Esophagus (tissue), 2 donors: ENCODE measurements around the gene C10orf67. TPM values are rescaled to one million over a fixed set of nuclear protein-coding genes. Genes with fewer than 3 reads are reported as not detected.
"Not testable (repeated sequence)": the region's sequence is repeated elsewhere in the genome, so short reads cannot be mapped to it uniquely, and the experiment has no call there.

Source experiments
- H3K27ac ChIP-seq, 2 donors: one replicate each; pipeline ENCODE4 v1.5.1; 2013; ENCODE audit warnings: low read depth in 2 of 2, mild to moderate bottlenecking in 2 of 2, inconsistent platforms in 1 of 2, low read length in 1 of 2, moderate library complexity in 1 of 2
- H3K27me3 ChIP-seq, 2 donors: one replicate each; pipeline ENCODE4 v1.6.1; 2013; ENCODE audit warnings: low read length in 2 of 2, control low read depth in 1 of 2, mild to moderate bottlenecking in 1 of 2; ENCODE audit not compliant: insufficient read depth in 2 of 2, control insufficient read depth in 1 of 2
- H3K36me3 ChIP-seq, 2 donors: one replicate each; pipeline ENCODE4 v1.6.1; 2013; ENCODE audit warnings: low read length in 1 of 2; ENCODE audit not compliant: control insufficient read depth in 2 of 2, insufficient read depth in 2 of 2
- H3K4me1 ChIP-seq, 2 donors: one replicate each; pipeline ENCODE4 v1.6.1; 2013; ENCODE audit warnings: low read length in 1 of 2; ENCODE audit not compliant: control insufficient read depth in 2 of 2, insufficient read depth in 2 of 2
- H3K4me3 ChIP-seq, 2 donors: one replicate each; pipeline ENCODE4 v1.5.1; 2013; ENCODE audit warnings: low read length in 2 of 2, mild to moderate bottlenecking in 2 of 2, low read depth in 1 of 2, moderate library complexity in 1 of 2
- H3K9me3 ChIP-seq, 2 donors: one replicate each; pipeline ENCODE4 v1.6.1; 2013; ENCODE audit warnings: mild to moderate bottlenecking in 2 of 2, low read depth in 1 of 2, low read length in 1 of 2, moderate library complexity in 1 of 2; ENCODE audit not compliant: control insufficient read depth in 2 of 2, insufficient read depth in 1 of 2
- WGBS, 2 donors: extraction: QIAGEN DNeasy Blood & Tissue Kit; methylation state at CpG; one replicate each; pipeline ENCODE4 v1.1.7; 2013; 5-methylcytosine and 5-hydroxymethylcytosine counted together
- polyA plus RNA-seq, 2 donors: library from polyadenylated mRNA; stranded (reverse); fragments of 200-250 nt; gene quantifications; one replicate each; pipeline ENCODE4 v1.2.3, GENCODE V29; 2013
- donor health status: healthy with polysubstance abuse.
- donor health status: Bipolar disorder and iron deficiency.

Gene C10orf67
- polyA plus RNA-seq, 2 donors = 0.04 to 0.08 TPM

DNA sequence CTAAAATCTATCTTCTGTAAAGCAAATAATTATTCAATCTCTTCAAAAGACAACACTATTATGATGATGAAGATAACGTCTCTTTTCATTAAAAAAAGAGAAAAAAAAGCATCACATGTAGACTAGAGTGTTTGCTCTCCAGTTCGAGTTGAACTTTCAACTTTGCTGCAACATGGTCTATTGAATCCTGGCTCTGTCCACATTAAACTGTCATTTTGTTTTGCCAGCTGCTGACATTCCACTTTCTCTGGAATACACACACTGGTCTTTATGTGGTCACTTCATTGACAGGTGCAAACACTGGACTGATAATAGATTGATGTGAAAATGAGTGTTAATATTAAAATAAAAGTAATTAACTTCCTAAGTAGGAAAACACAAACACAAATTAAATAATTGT, 90.8 kb downstream of the C10orf67 start:
- Histone ChIP-seq H3K27me3 (no peaks in the 10 kb centered on the region), H3K36me3 (no peaks in the 10 kb centered on the region), H3K9me3 (no peaks in the 10 kb centered on the region), H3K4me3 (no peak overlapping the region), H3K27ac (no peak overlapping the region), H3K4me1 (no peaks in the 10 kb centered on the region)
- 17 to 30% methylated on average over 2 of the region's 2 CpGs for WGBS, 2 donors

DNA sequence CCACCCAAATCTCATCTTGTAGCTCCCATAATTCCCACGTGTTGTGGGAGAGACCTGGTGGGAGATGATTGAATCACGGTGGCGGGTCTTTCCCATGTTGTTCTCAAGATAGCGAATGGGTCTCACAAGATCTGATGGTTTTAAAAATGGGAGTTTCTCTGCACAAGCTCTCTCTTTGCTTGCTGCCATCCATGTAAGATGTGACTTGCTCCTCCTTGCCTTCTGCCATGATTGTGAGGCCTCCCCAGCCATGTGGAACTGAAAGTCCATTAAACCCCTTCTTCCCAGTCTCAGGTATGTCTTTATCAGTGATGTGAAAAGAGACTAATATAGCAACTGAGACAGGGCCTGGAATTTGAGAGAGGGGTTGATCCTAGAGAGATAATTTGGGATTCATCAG, 91.7 kb downstream of the C10orf67 start:
- H3K36me3 ChIP-seq, H3K4me3 ChIP-seq, H3K9me3 ChIP-seq, H3K27me3 ChIP-seq, H3K27ac ChIP-seq, H3K4me1 ChIP-seq: not testable (repeated sequence)
- WGBS, 2 donors = 91 to 97% methylated on average over 4 of the region's 4 CpGs

GRCh38 chr10:23241779-23242178, 102.8 kb downstream of the C10orf67 start:
- WGBS, 2 donors = 79 to 83% methylated on average over 1 of the region's 1 CpG
- not testable (repeated sequence) for H3K4me1 ChIP-seq, H3K27ac ChIP-seq, H3K36me3 ChIP-seq, H3K9me3 ChIP-seq, H3K4me3 ChIP-seq, H3K27me3 ChIP-seq

GRCh38 chr10:23238015-23238414, 106.6 kb downstream of the C10orf67 start:
- Histone ChIP-seq H3K9me3 (no peaks in the 10 kb centered on the region), H3K36me3 (no peaks in the 10 kb centered on the region), H3K4me1 (no peaks in the 10 kb centered on the region), H3K27me3 (no peaks in the 10 kb centered on the region), H3K4me3 (no peak overlapping the region), H3K27ac (no peak overlapping the region)
- 45 to 55% methylated on average over 3 of the region's 3 CpGs for WGBS, 2 donors

- no peaks in the 10 kb centered on the region for H3K27me3 ChIP-seq
- no peaks in the 10 kb centered on the region for H3K9me3 ChIP-seq
- no peaks in the 10 kb centered on the region for H3K36me3 ChIP-seq
- H3K27ac ChIP-seq = no peak overlapping the region
- H3K4me3 ChIP-seq = no peak overlapping the region
- no peaks in the 10 kb centered on the region for H3K4me1 ChIP-seq
- WGBS, 2 donors = 73 to 82% methylated on average over 1 of the region's 1 CpG
These were observed 114.0 kb downstream of the C10orf67 start for GRCh38 chr10:23230582-23230981.

DNA sequence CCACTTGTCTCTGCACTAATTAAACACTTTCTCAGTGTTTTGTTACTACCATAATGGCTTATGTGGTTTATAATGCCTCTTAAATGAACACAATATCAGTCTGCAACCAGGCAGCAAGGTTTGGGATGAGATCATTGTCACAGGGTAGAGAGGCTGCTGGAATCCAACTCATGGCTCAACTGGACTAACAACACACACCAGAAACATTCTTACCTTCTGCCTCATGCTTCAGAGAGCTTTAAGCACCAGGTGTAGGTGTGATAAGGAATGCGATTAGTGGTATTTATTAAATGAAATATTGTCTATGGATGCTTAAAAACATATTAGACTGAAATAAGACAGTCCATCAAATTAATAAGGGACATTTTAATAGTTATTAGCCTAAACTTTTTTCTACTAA, 127.1 kb downstream of the C10orf67 start:
- Histone ChIP-seq H3K36me3 (no peaks in the 10 kb centered on the region), H3K27ac (no peak overlapping the region), H3K4me3 (no peak overlapping the region), H3K4me1 (no peaks in the 10 kb centered on the region), H3K27me3 (no peaks in the 10 kb centered on the region), H3K9me3 (no peaks in the 10 kb centered on the region)
- WGBS, 2 donors = 78 to 90% methylated on average over 1 of the region's 1 CpG

GRCh38 chr10:23205972-23206642, 138.5 kb downstream of the C10orf67 start:
- H3K27me3 ChIP-seq = peaks cover 4 to 13% of the 10 kb centered on the region in 2 donors
- H3K4me1 ChIP-seq = no peaks in the 10 kb centered on the region

DNA sequence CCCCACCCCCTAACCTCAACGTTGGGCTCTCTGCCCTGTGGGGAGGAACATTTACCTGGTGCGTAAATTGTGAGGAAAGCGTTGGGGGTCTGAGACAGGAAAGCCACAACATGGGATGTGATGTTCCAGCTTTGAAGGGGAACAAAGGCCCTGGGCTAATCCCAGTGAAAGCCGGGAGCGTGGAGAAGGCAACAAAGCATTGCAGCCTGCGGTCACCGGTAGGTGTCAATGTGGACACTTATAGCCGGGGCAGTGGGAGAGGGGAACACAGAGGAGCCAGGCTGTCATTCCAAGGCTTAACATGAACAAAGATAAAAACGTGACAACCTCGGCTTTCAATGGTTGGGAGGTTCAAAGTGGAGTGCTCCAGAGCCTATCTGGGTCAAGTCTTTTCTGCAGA, 139.8 kb downstream of the C10orf67 start:
- H3K4me3 ChIP-seq = no peak overlapping the region
- no peaks in the 10 kb centered on the region for H3K9me3 ChIP-seq
- H3K36me3 ChIP-seq = no peaks in the 10 kb centered on the region
- WGBS, 2 donors = 5 to 21% methylated on average over 10 of the region's 10 CpGs
- no peak overlapping the region for H3K27ac ChIP-seq
- peaks cover 4 to 22% of the 10 kb centered on the region in 2 donors for H3K27me3 ChIP-seq
- no peaks in the 10 kb centered on the region for H3K4me1 ChIP-seq

More at GRCh38 chr10:23205972-23206642, 138.5 kb downstream of the C10orf67 start:
- H3K27ac ChIP-seq = no peak overlapping the region
- WGBS, 2 donors = 29 to 41% methylated on average over 3 of the region's 3 CpGs
- H3K4me3 ChIP-seq = no peak overlapping the region
- H3K36me3 ChIP-seq = no peaks in the 10 kb centered on the region
- H3K9me3 ChIP-seq = no peaks in the 10 kb centered on the region

DNA sequence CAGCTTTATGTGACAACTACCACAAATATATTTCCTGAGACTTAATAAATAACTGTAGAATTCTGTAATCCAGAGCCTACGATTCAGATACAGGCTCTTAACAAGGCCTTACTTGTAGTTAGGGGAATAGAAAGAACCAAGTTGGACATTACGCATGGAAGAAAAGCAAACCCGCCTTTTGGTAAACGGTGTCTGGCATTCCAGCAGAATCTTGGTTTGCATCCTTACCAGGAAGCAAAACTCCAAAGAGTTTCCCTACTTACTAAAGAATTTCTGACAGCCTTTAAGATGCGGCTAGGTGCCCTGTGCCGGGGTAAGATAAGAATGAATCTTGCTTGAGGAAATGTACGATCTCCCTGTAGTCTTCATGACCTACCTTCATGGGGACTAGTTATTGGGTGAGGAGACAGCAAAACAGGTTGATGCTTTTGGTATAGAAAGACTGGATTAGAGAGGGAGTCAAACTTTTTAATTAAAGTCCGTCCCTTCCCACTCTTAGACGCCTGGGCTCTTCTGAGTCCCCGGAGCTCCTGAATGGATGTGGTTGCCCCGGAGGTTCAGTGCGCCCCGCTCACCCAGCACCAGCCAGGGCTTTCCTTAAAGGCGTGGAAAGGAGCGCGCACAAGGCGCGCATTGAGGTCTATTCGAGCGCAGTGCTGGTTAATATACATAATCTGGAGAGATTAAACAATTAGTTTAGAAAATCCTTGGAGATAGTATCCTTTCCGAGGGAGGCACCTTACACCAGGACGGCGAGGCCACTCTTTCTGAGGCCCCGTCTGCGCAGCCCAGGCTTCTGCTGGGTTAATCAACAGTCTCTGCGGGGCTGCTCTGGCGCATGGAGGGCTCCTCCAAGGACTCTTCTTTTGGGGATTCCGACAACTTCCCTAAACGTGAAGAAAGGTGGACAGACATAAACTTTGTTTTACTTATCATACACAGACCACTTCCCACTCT, 140.9 kb downstream of the C10orf67 start:
- Histone ChIP-seq H3K9me3 (peaks cover 0 to 2% of the 10 kb centered on the region in 2 donors), H3K27me3 (peaks cover 7 to 27% of the 10 kb centered on the region in 2 donors), H3K27ac (no peak overlapping the region), H3K4me1 (no peaks in the 10 kb centered on the region), H3K36me3 (no peaks in the 10 kb centered on the region), H3K4me3 (no peak overlapping the region)
- 11 to 32% methylated on average over 29 of the region's 29 CpGs for WGBS, 2 donors
